Measurements from ENCODE around the gene GNMT.
"Not testable (repeated sequence)": the region's sequence is repeated elsewhere in the genome, so short reads cannot be mapped to it uniquely, and the experiment has no call there.

Gene GNMT

GRCh38 chr6:42940493-42941045 lies 20.0 kb upstream of the GNMT start:
- ChIA-PET POLR2A (interaction anchor here (1.1 to 3.1 kb wide), 2 partner anchors 11 to 43 kb away, joined by 5 to 31 read pairs; partner anchors contain the start of genes CNPY3 and PPP2R5D), CTCF (no interaction called here)
- no peak for DNase-seq (ENCODE audit: extremely low spot score)
- TF ChIP-seq SP1 (IDR thresholded peaks at IDR 0.05) (no peak), FOXK2 (IDR thresholded peaks at IDR 0.05) (no peak), ELF4 (IDR thresholded peaks at IDR 0.05) (no peak)

- DNase-seq (ENCODE audit: extremely low spot score); CTCF ChIA-PET: not testable (repeated sequence)
- POLR2A ChIA-PET: interaction anchor here (1.1 to 3.1 kb wide), 2 partner anchors 12 to 43 kb away, joined by 5 to 31 read pairs; partner anchors contain the start of genes CNPY3 and PPP2R5D
Observed at GRCh38 chr6:42941356-42941755, 19.2 kb upstream of the GNMT start.

DNA sequence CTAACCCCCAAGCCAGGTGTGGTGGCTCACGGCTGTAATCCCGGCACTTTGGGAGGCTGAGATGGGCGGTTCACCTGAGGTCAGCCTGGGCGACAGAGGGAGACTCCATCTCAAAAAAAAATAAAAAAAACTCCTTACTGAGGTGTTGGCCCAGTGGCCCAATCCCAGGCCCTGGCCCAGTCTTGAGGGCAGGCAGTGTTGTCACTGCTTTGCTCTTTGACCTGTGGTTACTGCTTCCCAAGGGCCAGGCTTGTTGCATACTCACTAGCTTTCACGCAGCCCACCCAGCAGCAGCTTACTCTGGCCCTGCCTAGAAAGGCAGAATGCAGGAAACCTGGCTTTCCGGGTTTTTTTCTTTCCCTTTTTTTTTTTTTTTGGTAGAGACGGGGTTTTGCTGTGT lies 18.1 kb upstream of the GNMT start:
- POLR2A ChIA-PET: interaction anchor here (1.5 kb wide), 1 partner anchor 37 kb away, joined by 4 read pairs; the partner anchor contains the start of gene PEX6
- TF ChIP-seq ELF4 (IDR thresholded peaks at IDR 0.05): no peak
- TF ChIP-seq ZNF384 (IDR thresholded peaks at IDR 0.05): no peak
- TF ChIP-seq SUZ12 (IDR thresholded peaks at IDR 0.05): no peak
- TF ChIP-seq FOXA1 (IDR thresholded peaks at IDR 0.05): no peak
- TF ChIP-seq FOXM1 (IDR thresholded peaks at IDR 0.05; ENCODE audit: borderline replicate concordance): no peak
- TF ChIP-seq NFRKB (IDR thresholded peaks at IDR 0.05): no peak
- TF ChIP-seq ARNT (IDR thresholded peaks at IDR 0.05): no peak
- TF ChIP-seq HDGF (IDR thresholded peaks at IDR 0.05; ENCODE audit: borderline replicate concordance): no peak
- TF ChIP-seq TARDBP (IDR thresholded peaks at IDR 0.05): no peak
- no peak for TF ChIP-seq FOXK2 (IDR thresholded peaks at IDR 0.05)
- CTCF ChIA-PET: no interaction called here
- no peak for DNase-seq (ENCODE audit: extremely low spot score)

GRCh38 chr6:42947950-42948349 lies 12.6 kb upstream of the GNMT start:
- ChIA-PET POLR2A (no interaction called here), CTCF (no interaction called here)
- no peak for DNase-seq (ENCODE audit: extremely low spot score)
- TF ChIP-seq ARNT (IDR thresholded peaks at IDR 0.05) (no peak), ZNF384 (IDR thresholded peaks at IDR 0.05) (no peak), BHLHE40 (IDR thresholded peaks at IDR 0.05; ENCODE audit: borderline replicate concordance) (no peak), FOXM1 (IDR thresholded peaks at IDR 0.05; ENCODE audit: borderline replicate concordance) (no peak), FOXK2 (IDR thresholded peaks at IDR 0.05) (no peak), CTBP1 (IDR thresholded peaks at IDR 0.05; ENCODE audit: borderline replicate concordance) (no peak), HDGF (IDR thresholded peaks at IDR 0.05; ENCODE audit: borderline replicate concordance) (no peak), LEF1 (IDR thresholded peaks at IDR 0.05; ENCODE audit: borderline replicate concordance) (no peak), FOXA1 (IDR thresholded peaks at IDR 0.05) (no peak), L3MBTL2 (conservative IDR thresholded peaks at IDR 0.05) (no peak), NFRKB (IDR thresholded peaks at IDR 0.05) (no peak), SUZ12 (IDR thresholded peaks at IDR 0.05) (no peak), SP1 (IDR thresholded peaks at IDR 0.05) (no peak), ELF4 (IDR thresholded peaks at IDR 0.05) (no peak), TARDBP (IDR thresholded peaks at IDR 0.05) (no peak)
- TF ChIP-seq, protein P1, sequence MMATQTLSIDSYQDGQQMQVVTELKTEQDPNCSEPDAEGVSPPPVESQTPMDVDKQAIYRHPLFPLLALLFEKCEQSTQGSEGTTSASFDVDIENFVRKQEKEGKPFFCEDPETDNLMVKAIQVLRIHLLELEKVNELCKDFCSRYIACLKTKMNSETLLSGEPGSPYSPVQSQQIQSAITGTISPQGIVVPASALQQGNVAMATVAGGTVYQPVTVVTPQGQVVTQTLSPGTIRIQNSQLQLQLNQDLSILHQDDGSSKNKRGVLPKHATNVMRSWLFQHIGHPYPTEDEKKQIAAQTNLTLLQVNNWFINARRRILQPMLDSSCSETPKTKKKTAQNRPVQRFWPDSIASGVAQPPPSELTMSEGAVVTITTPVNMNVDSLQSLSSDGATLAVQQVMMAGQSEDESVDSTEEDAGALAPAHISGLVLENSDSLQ (IDR thresholded peaks at IDR 0.05): no peak

- ChIA-PET CTCF (interaction anchor here (1.1 kb wide), 1 partner anchor 12 kb away, joined by 3 read pairs; no protein-coding TSS in a partner anchor), POLR2A (no interaction called here)
- no peak for DNase-seq (ENCODE audit: extremely low spot score)
- TF ChIP-seq ARNT (IDR thresholded peaks at IDR 0.05) (no peak), TARDBP (IDR thresholded peaks at IDR 0.05) (no peak), FOXK2 (IDR thresholded peaks at IDR 0.05) (no peak), SP1 (IDR thresholded peaks at IDR 0.05) (no peak), ZNF384 (IDR thresholded peaks at IDR 0.05) (no peak), BHLHE40 (IDR thresholded peaks at IDR 0.05; ENCODE audit: borderline replicate concordance) (no peak), NFRKB (IDR thresholded peaks at IDR 0.05) (no peak), HDGF (IDR thresholded peaks at IDR 0.05; ENCODE audit: borderline replicate concordance) (no peak), LEF1 (IDR thresholded peaks at IDR 0.05; ENCODE audit: borderline replicate concordance) (no peak), SUZ12 (IDR thresholded peaks at IDR 0.05) (no peak), ELF4 (IDR thresholded peaks at IDR 0.05) (no peak), FOXM1 (IDR thresholded peaks at IDR 0.05; ENCODE audit: borderline replicate concordance) (no peak), L3MBTL2 (conservative IDR thresholded peaks at IDR 0.05) (no peak)
- TF ChIP-seq, protein P1 (IDR thresholded peaks at IDR 0.05): no peak
Observed at GRCh38 chr6:42952389-42952788, 8.2 kb upstream of the GNMT start.

DNA sequence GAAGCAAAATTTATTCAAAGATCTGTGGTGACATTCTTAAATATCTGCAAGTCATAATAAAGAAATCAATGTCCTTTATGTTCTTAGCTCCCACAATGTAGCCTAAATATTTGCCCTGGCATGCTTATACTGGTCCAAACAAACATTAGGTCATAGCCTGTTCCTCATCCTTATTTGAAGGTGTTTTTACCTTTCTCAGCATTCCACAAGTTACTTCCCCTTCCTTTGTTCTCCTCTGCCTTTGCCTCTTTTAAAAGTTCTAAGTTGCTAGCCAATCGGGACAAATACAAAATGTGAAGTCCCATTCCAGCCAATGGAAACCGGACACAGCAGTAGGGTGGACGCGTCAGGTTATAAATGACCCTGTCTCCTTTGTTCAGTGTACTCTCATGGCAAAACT lies 6.1 kb upstream of the GNMT start:
- POLR2A ChIA-PET; DNase-seq (ENCODE audit: extremely low spot score); CTCF ChIA-PET: not testable (repeated sequence)

GRCh38 chr6:42958125-42958524 lies 2.4 kb upstream of the GNMT start:
- no peak for DNase-seq (ENCODE audit: extremely low spot score)
- CTCF ChIA-PET: no interaction called here
- no peak for TF ChIP-seq L3MBTL2 (conservative IDR thresholded peaks at IDR 0.05)
- TF ChIP-seq SP1 (IDR thresholded peaks at IDR 0.05): no peak
- no peak for TF ChIP-seq ZNF384 (IDR thresholded peaks at IDR 0.05)
- TF ChIP-seq, protein P1 (IDR thresholded peaks at IDR 0.05): no peak
- TF ChIP-seq ARNT (IDR thresholded peaks at IDR 0.05): no peak
- no peak for TF ChIP-seq CTBP1 (IDR thresholded peaks at IDR 0.05; ENCODE audit: borderline replicate concordance)
- TF ChIP-seq TARDBP (IDR thresholded peaks at IDR 0.05): no peak
- TF ChIP-seq FOXK2 (IDR thresholded peaks at IDR 0.05): no peak
- no peak for TF ChIP-seq LEF1 (IDR thresholded peaks at IDR 0.05; ENCODE audit: borderline replicate concordance)
- TF ChIP-seq HDGF (IDR thresholded peaks at IDR 0.05; ENCODE audit: borderline replicate concordance): no peak
- TF ChIP-seq SUZ12 (IDR thresholded peaks at IDR 0.05): no peak
- no peak for TF ChIP-seq NFRKB (IDR thresholded peaks at IDR 0.05)
- TF ChIP-seq BHLHE40 (IDR thresholded peaks at IDR 0.05; ENCODE audit: borderline replicate concordance): no peak
- no peak for TF ChIP-seq FOXA1 (IDR thresholded peaks at IDR 0.05)
- TF ChIP-seq ELF4 (IDR thresholded peaks at IDR 0.05): no peak
- no peak for TF ChIP-seq FOXM1 (IDR thresholded peaks at IDR 0.05; ENCODE audit: borderline replicate concordance)
- POLR2A ChIA-PET: interaction anchor here (1.2 to 1.4 kb wide), 2 partner anchors 22 to 25 kb away, joined by 4 to 8 read pairs; partner anchors contain the start of gene PPP2R5D
